Measurements from ENCODE around the gene DCAKD.

- TF ChIP-seq, protein P1, sequence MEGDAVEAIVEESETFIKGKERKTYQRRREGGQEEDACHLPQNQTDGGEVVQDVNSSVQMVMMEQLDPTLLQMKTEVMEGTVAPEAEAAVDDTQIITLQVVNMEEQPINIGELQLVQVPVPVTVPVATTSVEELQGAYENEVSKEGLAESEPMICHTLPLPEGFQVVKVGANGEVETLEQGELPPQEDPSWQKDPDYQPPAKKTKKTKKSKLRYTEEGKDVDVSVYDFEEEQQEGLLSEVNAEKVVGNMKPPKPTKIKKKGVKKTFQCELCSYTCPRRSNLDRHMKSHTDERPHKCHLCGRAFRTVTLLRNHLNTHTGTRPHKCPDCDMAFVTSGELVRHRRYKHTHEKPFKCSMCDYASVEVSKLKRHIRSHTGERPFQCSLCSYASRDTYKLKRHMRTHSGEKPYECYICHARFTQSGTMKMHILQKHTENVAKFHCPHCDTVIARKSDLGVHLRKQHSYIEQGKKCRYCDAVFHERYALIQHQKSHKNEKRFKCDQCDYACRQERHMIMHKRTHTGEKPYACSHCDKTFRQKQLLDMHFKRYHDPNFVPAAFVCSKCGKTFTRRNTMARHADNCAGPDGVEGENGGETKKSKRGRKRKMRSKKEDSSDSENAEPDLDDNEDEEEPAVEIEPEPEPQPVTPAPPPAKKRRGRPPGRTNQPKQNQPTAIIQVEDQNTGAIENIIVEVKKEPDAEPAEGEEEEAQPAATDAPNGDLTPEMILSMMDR (IDR thresholded peaks at IDR 0.05 in 4 of 5, conservative IDR thresholded peaks at IDR 0.05 in 1 of 5), result no peak
- TF ChIP-seq POLR2A (IDR thresholded peaks at IDR 0.05), result no peak
Observed at GRCh38 chr17:45016823-45017222, 34.6 kb downstream of the DCAKD start.
